Measurements from ENCODE around the gene ZG16.
A peak's percentile ranks its signal among the peaks of the same experiment; 100 is the strongest.

Gene ZG16

DNA sequence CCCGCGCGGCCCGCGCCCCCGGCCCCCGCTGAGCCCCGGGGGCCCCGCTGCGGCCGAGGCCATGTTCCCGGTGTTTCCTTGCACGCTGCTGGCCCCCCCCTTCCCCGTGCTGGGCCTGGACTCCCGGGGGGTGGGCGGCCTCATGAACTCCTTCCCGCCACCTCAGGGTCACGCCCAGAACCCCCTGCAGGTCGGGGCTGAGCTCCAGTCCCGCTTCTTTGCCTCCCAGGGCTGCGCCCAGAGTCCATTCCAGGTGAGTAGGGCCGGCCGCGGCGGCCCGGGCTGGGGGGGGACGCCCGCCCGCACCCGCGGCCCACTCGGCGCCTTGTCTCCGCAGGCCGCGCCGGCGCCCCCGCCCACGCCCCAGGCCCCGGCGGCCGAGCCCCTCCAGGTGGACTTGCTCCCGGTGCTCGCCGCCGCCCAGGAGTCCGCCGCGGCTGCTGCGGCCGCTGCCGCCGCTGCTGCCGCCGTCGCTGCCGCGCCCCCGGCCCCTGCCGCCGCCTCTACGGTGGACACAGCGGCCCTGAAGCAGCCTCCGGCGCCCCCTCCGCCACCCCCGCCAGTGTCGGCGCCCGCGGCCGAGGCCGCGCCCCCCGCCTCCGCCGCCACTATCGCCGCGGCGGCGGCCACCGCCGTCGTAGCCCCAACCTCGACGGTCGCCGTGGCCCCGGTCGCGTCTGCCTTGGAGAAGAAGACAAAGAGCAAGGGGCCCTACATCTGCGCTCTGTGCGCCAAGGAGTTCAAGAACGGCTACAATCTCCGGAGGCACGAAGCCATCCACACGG, 28.8 kb downstream of the ZG16 start:
- Histone ChIP-seq H3K4me3 (ENCODE audit: low read depth in 1 of 2, low read length in 2 of 2) (peak overlapping the region; percentile 65 to 96), H3K9me3 (ENCODE audit: insufficient read depth, low read length, severe bottlenecking) (no peaks in the 10 kb centered on the region), H2AFZ (ENCODE audit: low read depth, low read length) (no peak overlapping the region), H3K9ac (ENCODE audit: low read depth, low read length) (peak overlapping the region; percentile 99), H3K27me3 (ENCODE audit: insufficient read depth, low read length, poor library complexity) (no peaks in the 10 kb centered on the region), H3K4me1 (ENCODE audit: insufficient read depth, low read length) (peaks cover 76% of the 10 kb centered on the region), H3K79me2 (ENCODE audit: insufficient read depth, low read length) (peaks cover 48% of the 10 kb centered on the region), H3K36me3 (ENCODE audit: insufficient read depth, low read length) (peaks cover 72% of the 10 kb centered on the region), H3K27ac (ENCODE audit: low read length) (peak overlapping the region; percentile 99), H4K20me1 (ENCODE audit: insufficient read depth, low read length) (peaks cover 36% of the 10 kb centered on the region), H3K4me2 (ENCODE audit: insufficient read depth, low read length) (peak overlapping the region; percentile 96)
- TF ChIP-seq, protein P1, sequence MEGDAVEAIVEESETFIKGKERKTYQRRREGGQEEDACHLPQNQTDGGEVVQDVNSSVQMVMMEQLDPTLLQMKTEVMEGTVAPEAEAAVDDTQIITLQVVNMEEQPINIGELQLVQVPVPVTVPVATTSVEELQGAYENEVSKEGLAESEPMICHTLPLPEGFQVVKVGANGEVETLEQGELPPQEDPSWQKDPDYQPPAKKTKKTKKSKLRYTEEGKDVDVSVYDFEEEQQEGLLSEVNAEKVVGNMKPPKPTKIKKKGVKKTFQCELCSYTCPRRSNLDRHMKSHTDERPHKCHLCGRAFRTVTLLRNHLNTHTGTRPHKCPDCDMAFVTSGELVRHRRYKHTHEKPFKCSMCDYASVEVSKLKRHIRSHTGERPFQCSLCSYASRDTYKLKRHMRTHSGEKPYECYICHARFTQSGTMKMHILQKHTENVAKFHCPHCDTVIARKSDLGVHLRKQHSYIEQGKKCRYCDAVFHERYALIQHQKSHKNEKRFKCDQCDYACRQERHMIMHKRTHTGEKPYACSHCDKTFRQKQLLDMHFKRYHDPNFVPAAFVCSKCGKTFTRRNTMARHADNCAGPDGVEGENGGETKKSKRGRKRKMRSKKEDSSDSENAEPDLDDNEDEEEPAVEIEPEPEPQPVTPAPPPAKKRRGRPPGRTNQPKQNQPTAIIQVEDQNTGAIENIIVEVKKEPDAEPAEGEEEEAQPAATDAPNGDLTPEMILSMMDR (IDR thresholded peaks at IDR 0.05; ENCODE audit: borderline replicate concordance, extremely low read depth, low read length, poor library complexity, severe bottlenecking): no peak
- TF ChIP-seq EZH2 (IDR thresholded peaks at IDR 0.05; ENCODE audit: borderline replicate concordance, low read depth, low read length, severe bottlenecking): no peak
- ATAC-seq (ENCODE audit: insufficient read depth, low read depth) (peak; percentile 4; the same call in 1 of the 3 replicates), DNase-seq (peak; percentile 85)

DNA sequence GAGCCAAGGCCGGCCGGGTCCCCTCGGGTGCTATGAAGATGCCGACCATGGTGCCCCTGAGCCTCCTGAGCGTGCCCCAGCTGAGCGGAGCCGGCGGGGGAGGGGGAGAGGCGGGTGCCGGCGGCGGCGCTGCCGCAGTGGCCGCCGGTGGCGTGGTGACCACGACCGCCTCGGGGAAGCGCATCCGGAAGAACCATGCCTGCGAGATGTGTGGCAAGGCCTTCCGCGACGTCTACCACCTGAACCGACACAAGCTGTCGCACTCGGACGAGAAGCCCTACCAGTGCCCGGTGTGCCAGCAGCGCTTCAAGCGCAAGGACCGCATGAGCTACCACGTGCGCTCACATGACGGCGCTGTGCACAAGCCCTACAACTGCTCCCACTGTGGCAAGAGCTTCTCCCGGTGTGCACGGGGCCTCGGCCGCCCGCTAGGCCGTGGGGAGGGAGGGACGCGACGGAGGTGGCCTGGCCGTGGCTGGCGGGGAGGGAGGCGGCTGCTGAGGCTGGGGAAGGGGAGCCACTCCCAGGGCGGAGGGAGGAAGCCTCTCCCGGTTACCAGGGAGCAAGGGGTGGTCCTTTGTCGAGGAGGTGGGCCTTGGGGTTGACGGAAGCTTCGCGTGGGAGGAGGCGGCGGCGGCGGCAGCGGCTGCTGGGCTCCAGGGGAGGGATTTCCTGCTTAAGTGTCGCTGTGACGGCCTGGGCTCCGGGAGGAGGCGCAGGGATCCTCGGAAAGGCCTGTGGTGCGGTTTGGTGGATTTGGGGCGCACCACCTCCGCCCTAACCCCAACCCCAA, 29.6 kb downstream of the ZG16 start:
- H3K9ac ChIP-seq (ENCODE audit: low read depth, low read length): peak overlapping the region; percentile 99
- H3K9me3 ChIP-seq (ENCODE audit: insufficient read depth, low read length, severe bottlenecking): no peaks in the 10 kb centered on the region
- peaks cover 48% of the 10 kb centered on the region for H3K79me2 ChIP-seq (ENCODE audit: insufficient read depth, low read length)
- peak; percentile 95 for DNase-seq
- peaks cover 36% of the 10 kb centered on the region for H4K20me1 ChIP-seq (ENCODE audit: insufficient read depth, low read length)
- TF ChIP-seq, protein P1 (IDR thresholded peaks at IDR 0.05; ENCODE audit: borderline replicate concordance, extremely low read depth, low read length, poor library complexity, severe bottlenecking): peak; percentile 67
- TF ChIP-seq EZH2 (IDR thresholded peaks at IDR 0.05; ENCODE audit: borderline replicate concordance, low read depth, low read length, severe bottlenecking): no peak
- H3K4me3 ChIP-seq (ENCODE audit: low read depth in 1 of 2, low read length in 2 of 2): peak overlapping the region; percentile 65 to 96
- ATAC-seq (ENCODE audit: insufficient read depth, low read depth): peak; percentile 55
- H3K27ac ChIP-seq (ENCODE audit: low read length): peak overlapping the region; percentile 99
- peaks cover 65% of the 10 kb centered on the region for H3K36me3 ChIP-seq (ENCODE audit: insufficient read depth, low read length)
- H3K27me3 ChIP-seq (ENCODE audit: insufficient read depth, low read length, poor library complexity): no peaks in the 10 kb centered on the region
- peaks cover 71% of the 10 kb centered on the region for H3K4me1 ChIP-seq (ENCODE audit: insufficient read depth, low read length)
- peak overlapping the region; percentile 96 for H3K4me2 ChIP-seq (ENCODE audit: insufficient read depth, low read length)
- 0 out of 2 replicates have a peak overlapping the region, but pooled peaks have one; percentile 1 for H2AFZ ChIP-seq (ENCODE audit: low read depth, low read length)

DNA sequence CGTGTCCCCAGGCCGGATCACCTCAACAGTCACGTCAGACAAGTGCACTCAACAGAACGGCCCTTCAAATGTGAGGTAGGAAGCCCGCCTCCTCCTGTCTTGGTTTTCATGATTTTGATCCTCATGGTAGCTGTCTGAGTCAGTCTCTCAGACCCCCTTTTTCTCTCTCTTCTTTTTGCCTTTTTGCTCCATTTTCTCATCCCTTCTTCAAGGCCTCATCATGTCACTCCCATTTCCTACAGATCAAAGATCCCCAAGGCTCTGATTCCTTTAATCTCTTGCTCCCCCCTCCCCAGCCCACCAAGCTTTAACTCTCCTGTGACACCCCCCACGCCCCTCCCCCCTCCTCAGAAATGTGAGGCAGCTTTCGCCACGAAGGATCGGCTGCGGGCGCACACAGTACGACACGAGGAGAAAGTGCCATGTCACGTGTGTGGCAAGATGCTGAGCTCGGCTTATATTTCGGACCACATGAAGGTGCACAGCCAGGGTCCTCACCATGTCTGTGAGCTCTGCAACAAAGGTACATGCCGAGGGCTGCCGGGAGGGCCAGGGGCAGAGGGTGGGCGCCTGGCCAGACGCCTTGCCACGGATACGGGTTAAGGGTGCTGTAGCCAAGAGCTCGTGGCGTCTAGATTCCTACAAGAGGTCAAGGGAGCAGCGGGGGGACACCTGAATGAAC, 30.3 kb downstream of the ZG16 start:
- H3K4me1 ChIP-seq (ENCODE audit: insufficient read depth, low read length): peaks cover 68% of the 10 kb centered on the region
- no peak for TF ChIP-seq EZH2 (IDR thresholded peaks at IDR 0.05; ENCODE audit: borderline replicate concordance, low read depth, low read length, severe bottlenecking)
- TF ChIP-seq, protein P1 (IDR thresholded peaks at IDR 0.05; ENCODE audit: borderline replicate concordance, extremely low read depth, low read length, poor library complexity, severe bottlenecking): no peak

More for the DNA sequence above, 30.3 kb downstream of the ZG16 start:
- Histone ChIP-seq H3K4me3 (ENCODE audit: low read depth in 1 of 2, low read length in 2 of 2) (peak overlapping the region; percentile 65 to 96), H3K36me3 (ENCODE audit: insufficient read depth, low read length) (peaks cover 58% of the 10 kb centered on the region), H4K20me1 (ENCODE audit: insufficient read depth, low read length) (peaks cover 36% of the 10 kb centered on the region), H3K4me2 (ENCODE audit: insufficient read depth, low read length) (peak overlapping the region; percentile 96), H3K9ac (ENCODE audit: low read depth, low read length) (peak overlapping the region; percentile 99), H3K79me2 (ENCODE audit: insufficient read depth, low read length) (peaks cover 48% of the 10 kb centered on the region), H3K27ac (ENCODE audit: low read length) (peak overlapping the region; percentile 99), H3K27me3 (ENCODE audit: insufficient read depth, low read length, poor library complexity) (no peaks in the 10 kb centered on the region), H2AFZ (ENCODE audit: low read depth, low read length) (no peak overlapping the region), H3K9me3 (ENCODE audit: insufficient read depth, low read length, severe bottlenecking) (no peaks in the 10 kb centered on the region)
- ATAC-seq (ENCODE audit: insufficient read depth, low read depth) (no peak), DNase-seq (peak; percentile 40)

Data from DND-41 (cell line).